ENCODE measurements around the gene LRMDA. TPM values are rescaled to one million over a fixed set of nuclear protein-coding genes. Genes with fewer than 3 reads are reported as not detected.
A peak's percentile ranks its signal among the peaks of the same experiment; 100 is the strongest.

Gene LRMDA
- total and polyA plus RNA-seq, 2 of the 8 experiments (the other 6 are each of a cell fraction or from before 2014, with no cell fraction given), result 0.86 to 2.8 TPM

DNA sequence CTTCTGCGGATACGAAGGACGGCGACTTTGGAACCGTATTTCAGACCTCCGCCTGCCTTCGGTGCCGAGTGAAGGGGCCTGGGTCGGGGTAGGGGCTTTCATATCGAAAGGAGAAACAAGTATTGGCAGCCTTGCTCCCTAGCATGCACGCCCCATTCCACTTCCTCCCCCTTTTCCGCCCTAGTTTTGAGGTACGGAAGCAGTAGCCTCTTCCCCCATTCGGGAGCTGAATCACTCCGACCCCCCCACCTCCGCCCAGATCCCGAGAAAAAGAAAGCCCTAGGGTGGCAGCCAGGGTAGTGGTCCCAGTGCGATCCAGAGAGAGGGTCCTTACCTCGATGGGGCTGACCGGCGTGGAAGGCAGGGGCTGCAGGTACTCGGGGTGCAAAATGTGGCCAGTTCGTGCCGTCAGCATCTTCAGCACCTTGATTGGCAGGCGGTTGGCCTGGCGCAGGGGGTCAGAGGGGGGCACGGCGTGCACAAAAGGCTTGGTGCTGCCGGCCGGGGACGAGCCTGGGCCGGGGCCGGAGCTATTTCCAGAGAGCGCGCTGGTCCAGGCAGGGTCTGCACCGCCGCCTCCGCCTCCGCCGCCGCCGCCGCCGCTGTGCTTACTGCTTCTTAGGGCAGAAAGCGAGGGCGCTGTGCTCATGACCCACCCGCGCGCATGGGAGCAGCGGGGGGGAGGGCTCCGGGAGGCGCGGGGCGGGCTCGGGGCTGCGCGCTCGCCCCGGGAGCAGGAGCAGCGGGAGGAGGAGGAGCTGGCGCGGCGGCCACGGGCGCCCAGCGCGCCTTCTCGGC is 30.5 kb upstream of the LRMDA start:
- H3K56ac ChIP-seq (replicated peaks; ENCODE audit: insufficient read length, low read depth, low read length), result no peak overlapping the region
- H3K18ac ChIP-seq (ENCODE audit: extremely low read depth, low read length), result no peak overlapping the region; the same call in 1 of the 2 replicates
- peak overlapping the region; percentile 91 to 97 for H3K4me2 ChIP-seq (ENCODE audit: insufficient read depth in 1 of 2, low read depth in 2 of 2, low read length in 2 of 2)
- H3K79me2 ChIP-seq (ENCODE audit: control insufficient read depth in 1 of 2, insufficient read depth in 2 of 2, low read length in 2 of 2), result no peaks in the 10 kb centered on the region
- no peak overlapping the region for H2BK15ac ChIP-seq (ENCODE audit: low read length)
- peaks cover 79 to 99% (median 88%) of the 10 kb centered on the region in 4 experiments for H3K27me3 ChIP-seq (replicated peaks in 1 of 4; ENCODE audit: control insufficient read depth in 3 of 4, extremely low read depth in 1 of 4, insufficient read depth in 3 of 4, low read length in 3 of 4)
- no peak overlapping the region for H2BK120ac ChIP-seq (replicated peaks; ENCODE audit: low read depth, low read length)
- no peak overlapping the region for H3K9ac ChIP-seq (replicated peaks in 1 of 4; ENCODE audit: extremely low read depth in 1 of 4, low read depth in 3 of 4, low read length in 3 of 4)
- no peak overlapping the region for H2BK20ac ChIP-seq (ENCODE audit: low read length)
- no peak overlapping the region for H3K14ac ChIP-seq (ENCODE audit: insufficient read length)
- CTCF ChIA-PET (ENCODE audit: partially characterized antibody), result interaction anchor here (0.9 to 2.9 kb wide), 9 partner anchors 10 to 903 kb away, joined by 3 to 8 read pairs (median 3); no protein-coding TSS in a partner anchor
- peaks cover 0 to 8% (median 0%) of the 10 kb centered on the region in 4 experiments; a peak in 1 of 8 replicates for H3K36me3 ChIP-seq (ENCODE audit: control insufficient read depth in 2 of 4, insufficient read depth in 4 of 4, low read length in 3 of 4)
- H4K8ac ChIP-seq (ENCODE audit: extremely low read depth, insufficient read depth, low read length), result peak overlapping the region; percentile 17; the same call in 1 of the 2 replicates
- no peak overlapping the region for H2BK5ac ChIP-seq (ENCODE audit: low read depth, low read length)
- no peak overlapping the region for H2AFZ ChIP-seq (ENCODE audit: low read length)
- H3K9me3 ChIP-seq (ENCODE audit: insufficient read depth in 2 of 2, low read depth in 1 of 2, low read length in 1 of 2), result no peaks in the 10 kb centered on the region; a peak in 1 of 4 replicates
- 3% methylated on average over 38 of the region's 68 CpGs; no CpG with 5 or more reads in 1 of the 2 experiments for WGBS, 2 experiments (ENCODE audit: extremely low coverage in 1 of 2, insufficient coverage in 1 of 2, insufficient read length in 1 of 2, insufficient replicate concordance in 2 of 2, low coverage in 1 of 2, low lambda C conversion rate in 2 of 2, missing lambda C conversion rate in 1 of 2)
- no peak overlapping the region for H2AK5ac ChIP-seq (ENCODE audit: low read depth, low read length)
- peaks cover 12 to 18% of the 10 kb centered on the region in 2 experiments for H4K20me1 ChIP-seq (replicated peaks in 1 of 2; ENCODE audit: control insufficient read depth in 1 of 2, insufficient read depth in 2 of 2, low read length in 2 of 2)
- peak in 1 of 2 experiments; percentile 70 for DNase-seq (ENCODE audit: low read depth in 1 of 2, low spot score in 2 of 2)
- H3K23ac ChIP-seq (ENCODE audit: insufficient read length), result no peak overlapping the region
- no peak overlapping the region for H4K5ac ChIP-seq (ENCODE audit: insufficient read length, low read depth, low read length)
- FAIRE-seq, result no peak
- H3K4me3 ChIP-seq (ENCODE audit: extremely low read depth in 1 of 4, insufficient read depth in 2 of 4, low read depth in 3 of 4, low read length in 4 of 4), result peak overlapping the region; percentile 48 to 64 (median 58)
- peaks cover 8 to 50% (median 29%) of the 10 kb centered on the region in 4 experiments for H3K4me1 ChIP-seq (replicated peaks in 1 of 4; ENCODE audit: control insufficient read depth in 3 of 4, insufficient read depth in 4 of 4, low read length in 3 of 4)
- H4K91ac ChIP-seq (replicated peaks; ENCODE audit: insufficient read length, low read length), result no peak overlapping the region
- POLR2A ChIA-PET (ENCODE audit: partially characterized antibody), result interaction anchor here (1.2 kb wide), 1 partner anchor 29 kb away, joined by 3 read pairs; no protein-coding TSS in a partner anchor
- no peak overlapping the region for H2BK12ac ChIP-seq (ENCODE audit: low read depth, low read length)
- no peaks in the 10 kb centered on the region for H3K79me1 ChIP-seq (ENCODE audit: low read depth, low read length)
- H3K27ac ChIP-seq (ENCODE audit: low read depth, low read length), result no peak overlapping the region
- no peak overlapping the region for H3K4ac ChIP-seq (replicated peaks; ENCODE audit: insufficient read length, low read depth, low read length)
- peaks cover 35% of the 10 kb centered on the region for H3K23me2 ChIP-seq (ENCODE audit: low read depth, low read length)
- TF ChIP-seq, protein P1, sequence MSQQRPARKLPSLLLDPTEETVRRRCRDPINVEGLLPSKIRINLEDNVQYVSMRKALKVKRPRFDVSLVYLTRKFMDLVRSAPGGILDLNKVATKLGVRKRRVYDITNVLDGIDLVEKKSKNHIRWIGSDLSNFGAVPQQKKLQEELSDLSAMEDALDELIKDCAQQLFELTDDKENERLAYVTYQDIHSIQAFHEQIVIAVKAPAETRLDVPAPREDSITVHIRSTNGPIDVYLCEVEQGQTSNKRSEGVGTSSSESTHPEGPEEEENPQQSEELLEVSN (IDR thresholded peaks at IDR 0.05), result 0 out of 2 replicates have a peak, but pooled peaks have one; percentile 15
- TF ChIP-seq EZH2 (IDR thresholded peaks at IDR 0.05; ENCODE audit: low read depth, low read length, severe bottlenecking) (peak; percentile 89), MAFK (IDR thresholded peaks at IDR 0.05; ENCODE audit: low read depth, low read length) (no peak), SIN3A (conservative IDR thresholded peaks at IDR 0.05 in 1 of 2, IDR thresholded peaks at IDR 0.05 in 1 of 2; ENCODE audit: low read depth in 1 of 2, low read length in 2 of 2) (no peak), RNF2 (IDR thresholded peaks at IDR 0.05; ENCODE audit: borderline replicate concordance, low read depth, low read length, missing control alignments, poor library complexity, severe bottlenecking) (no peak), POLR2AphosphoS5 (IDR thresholded peaks at IDR 0.05; ENCODE audit: low read depth, low read length) (no peak)
- TF ChIP-seq, protein P2, sequence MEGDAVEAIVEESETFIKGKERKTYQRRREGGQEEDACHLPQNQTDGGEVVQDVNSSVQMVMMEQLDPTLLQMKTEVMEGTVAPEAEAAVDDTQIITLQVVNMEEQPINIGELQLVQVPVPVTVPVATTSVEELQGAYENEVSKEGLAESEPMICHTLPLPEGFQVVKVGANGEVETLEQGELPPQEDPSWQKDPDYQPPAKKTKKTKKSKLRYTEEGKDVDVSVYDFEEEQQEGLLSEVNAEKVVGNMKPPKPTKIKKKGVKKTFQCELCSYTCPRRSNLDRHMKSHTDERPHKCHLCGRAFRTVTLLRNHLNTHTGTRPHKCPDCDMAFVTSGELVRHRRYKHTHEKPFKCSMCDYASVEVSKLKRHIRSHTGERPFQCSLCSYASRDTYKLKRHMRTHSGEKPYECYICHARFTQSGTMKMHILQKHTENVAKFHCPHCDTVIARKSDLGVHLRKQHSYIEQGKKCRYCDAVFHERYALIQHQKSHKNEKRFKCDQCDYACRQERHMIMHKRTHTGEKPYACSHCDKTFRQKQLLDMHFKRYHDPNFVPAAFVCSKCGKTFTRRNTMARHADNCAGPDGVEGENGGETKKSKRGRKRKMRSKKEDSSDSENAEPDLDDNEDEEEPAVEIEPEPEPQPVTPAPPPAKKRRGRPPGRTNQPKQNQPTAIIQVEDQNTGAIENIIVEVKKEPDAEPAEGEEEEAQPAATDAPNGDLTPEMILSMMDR (IDR thresholded peaks at IDR 0.05; ENCODE audit: control extremely low read depth in 1 of 3, insufficient read depth in 1 of 3, low read depth in 1 of 3, low read length in 3 of 3), result no peak
